HL-60 (cell line): ENCODE data around the gene ST6GALNAC4.

Experiments
- CTCF ChIP-seq: IDR thresholded peaks from one replicate; pipeline ENCODE4 v1.5.1; 2011; ENCODE audit warnings: low read length, control low read depth, inconsistent platforms; ENCODE audit not compliant: insufficient read depth
- POLR2AphosphoS5 ChIP-seq: IDR thresholded peaks from 2 replicates; pipeline ENCODE4 v1.6.1; 2012; ENCODE audit warnings: low read depth
- SPI1 ChIP-seq: IDR thresholded peaks from 2 replicates; pipeline ENCODE4 v1.6.1; 2012; ENCODE audit warnings: low read depth, mild to moderate bottlenecking, borderline replicate concordance

GRCh38 chr9:127886401-127886972 is 30.4 kb downstream of the ST6GALNAC4 start:
- no peak for TF ChIP-seq POLR2AphosphoS5
- TF ChIP-seq CTCF = no peak
- TF ChIP-seq SPI1 = no peak
